COR-L47 (cell line): ENCODE results near the gene EPX.
"Not testable (repeated sequence)": the region's sequence is repeated elsewhere in the genome, so short reads cannot be mapped to it uniquely, and the experiment has no call there.

Source experiments
- DNase-seq: peaks from one replicate; lab custom pipeline; 2025; lab: John Stamatoyannopoulos, UW

EPX gene

DNA sequence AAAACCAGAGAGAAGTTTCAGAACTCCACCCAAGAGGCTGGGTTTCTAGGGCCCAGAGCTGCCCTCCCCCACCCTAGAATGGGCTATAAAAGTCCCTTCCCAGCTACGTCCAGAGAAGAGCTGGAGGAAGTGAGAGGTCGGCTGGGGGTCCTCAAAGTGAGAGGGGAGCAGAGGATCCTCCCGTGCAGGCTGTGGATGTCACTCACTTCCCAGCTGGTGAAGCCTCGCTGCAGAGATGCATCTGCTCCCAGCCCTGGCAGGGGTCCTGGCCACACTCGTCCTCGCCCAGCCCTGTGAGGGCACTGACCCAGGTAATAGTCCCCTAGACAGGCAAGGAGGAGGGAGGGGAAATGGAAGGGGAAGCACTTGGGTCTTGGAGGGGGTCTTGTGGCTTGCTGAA lies at the start of gene EPX:
Gene EPX, plus strand, starts transcription at position 115 of the 400 bp plus-strand sequence. Its CDS starts 121 bp downstream, at position 236.
- no peak for DNase-seq

GRCh38 chr17:58143335-58143734 lies 49.2 kb upstream of the EPX start:
- not testable (repeated sequence) for DNase-seq

GRCh38 chr17:58144801-58145200 lies 47.7 kb upstream of the EPX start:
- DNase-seq: no peak

GRCh38 chr17:58147930-58148434 lies 44.5 kb upstream of the EPX start, which contains the start of gene OR4D1:
Gene OR4D1 (plus strand): TSS chr17:58148384. CDS start chr17:58155154, 6,770 bp downstream.
- DNase-seq: no peak

- no peak for DNase-seq
Observed at GRCh38 chr17:58148609-58149008, 43.9 kb upstream of the EPX start.

GRCh38 chr17:58150394-58150793 lies 42.1 kb upstream of the EPX start:
- DNase-seq: no peak

- DNase-seq: no peak
Observed at GRCh38 chr17:58153046-58153445, 39.5 kb upstream of the EPX start.

DNA sequence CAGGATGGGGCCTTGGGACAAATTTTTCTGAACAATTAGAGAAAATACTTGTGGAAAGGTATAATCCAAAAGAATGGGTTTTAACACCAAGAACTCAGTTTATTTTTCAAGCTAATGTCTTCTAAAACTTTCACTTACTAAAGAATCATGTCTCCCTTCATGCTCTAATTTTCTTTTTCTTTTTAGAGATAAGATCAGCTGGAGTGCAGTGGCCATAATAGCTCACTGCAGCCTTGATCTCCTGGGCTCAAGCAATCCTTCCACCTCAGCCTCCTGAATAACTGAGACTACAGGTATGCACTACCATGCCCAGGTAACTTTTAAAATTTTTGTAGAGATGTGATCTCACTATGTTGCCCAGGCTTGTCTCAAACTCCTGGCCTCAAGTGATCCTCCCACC lies 38.9 kb upstream of the EPX start:
- DNase-seq: no peak

DNA sequence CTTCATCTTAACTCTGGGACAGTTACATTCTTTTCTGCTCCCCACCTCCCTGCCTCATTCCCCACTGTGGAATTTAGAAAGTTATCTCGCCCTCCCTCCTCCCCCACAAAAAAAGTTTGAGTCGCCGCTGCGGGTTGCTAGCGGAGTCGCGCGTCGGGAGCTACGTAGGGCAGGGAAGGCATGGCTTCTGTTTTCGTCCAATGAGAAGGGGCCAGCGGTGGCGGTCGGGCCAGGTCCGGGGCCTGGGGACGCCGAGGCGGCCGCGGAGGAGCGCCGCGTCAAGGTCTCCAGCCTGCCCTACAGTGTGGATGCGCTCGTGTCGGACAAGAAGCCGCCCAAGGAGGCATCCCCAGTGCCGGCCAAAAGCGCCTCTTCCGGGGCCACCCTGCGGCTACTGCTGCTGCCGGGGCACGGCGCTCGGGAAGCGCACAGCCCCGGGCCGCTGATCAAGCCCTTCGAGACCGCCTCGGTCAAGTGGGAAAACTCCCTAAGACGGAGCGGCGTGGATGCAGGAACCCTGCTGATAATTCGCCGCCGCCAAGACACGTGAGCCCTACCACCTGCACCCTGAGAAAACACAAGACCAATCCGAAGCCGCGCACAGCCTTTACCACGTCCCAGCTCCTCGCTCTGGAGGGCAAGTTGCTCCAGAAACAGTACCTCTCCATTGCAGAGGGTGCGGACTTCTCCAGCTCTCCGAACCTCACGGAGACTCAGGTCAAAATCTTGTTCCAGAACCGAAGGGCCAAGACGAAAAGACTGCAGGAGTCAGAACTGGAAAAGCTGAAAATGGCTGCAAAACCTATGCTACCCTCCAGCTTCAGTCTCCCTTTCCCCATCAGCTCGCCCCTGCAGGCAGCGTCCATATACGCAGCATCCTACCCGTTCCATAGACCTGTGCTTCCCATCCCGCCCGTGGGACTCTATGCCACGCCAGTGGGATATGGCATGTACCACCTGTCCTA lies 35.4 kb upstream of the EPX start:
- no peak for DNase-seq

GRCh38 chr17:58158181-58158580 lies 34.3 kb upstream of the EPX start:
- DNase-seq: no peak

- no peak for DNase-seq
Observed at GRCh38 chr17:58161566-58161965, 31.0 kb upstream of the EPX start.

- DNase-seq: no peak
Observed at GRCh38 chr17:58165981-58166380, 26.5 kb upstream of the EPX start.

- no peak for DNase-seq
Observed at GRCh38 chr17:58166682-58167081, 25.8 kb upstream of the EPX start, which contains the start of gene OR4D2. Gene OR4D2 (plus strand): TSS chr17:58166982. CDS start chr17:58169656, 2,674 bp downstream.

- no peak for DNase-seq
Observed at GRCh38 chr17:58170622-58171021, 21.9 kb upstream of the EPX start.

- peak; percentile 2 for DNase-seq
Observed at GRCh38 chr17:58172369-58173071, 20.0 kb upstream of the EPX start.

- DNase-seq: no peak
Observed at GRCh38 chr17:58174871-58175270, 17.7 kb upstream of the EPX start.

- no peak for DNase-seq
Observed at GRCh38 chr17:58176200-58176599, 16.3 kb upstream of the EPX start.

DNA sequence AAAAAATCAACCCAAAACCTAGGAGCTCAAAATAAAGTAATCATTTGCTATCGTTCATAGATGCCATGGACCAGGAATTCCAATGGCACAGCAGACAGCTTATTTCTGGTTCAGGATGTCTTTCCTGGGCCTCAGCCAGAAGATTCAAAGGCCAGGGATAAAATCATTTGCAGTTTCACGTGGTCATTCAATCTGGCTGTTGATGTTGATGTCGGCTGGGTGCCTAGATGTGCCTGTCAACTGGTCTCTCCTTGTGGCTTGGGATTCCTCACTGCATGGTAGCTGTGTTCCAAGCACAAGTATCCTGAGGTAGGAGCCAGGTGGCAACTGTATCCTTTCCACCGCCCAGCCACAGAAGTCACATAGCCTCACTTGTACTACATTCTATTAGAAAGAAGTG lies 10.7 kb upstream of the EPX start:
- DNase-seq: no peak

GRCh38 chr17:58183514-58183913 lies 9.0 kb upstream of the EPX start:
- no peak for DNase-seq

- no peak for DNase-seq
Observed at GRCh38 chr17:58184308-58184985, 8.1 kb upstream of the EPX start.

DNA sequence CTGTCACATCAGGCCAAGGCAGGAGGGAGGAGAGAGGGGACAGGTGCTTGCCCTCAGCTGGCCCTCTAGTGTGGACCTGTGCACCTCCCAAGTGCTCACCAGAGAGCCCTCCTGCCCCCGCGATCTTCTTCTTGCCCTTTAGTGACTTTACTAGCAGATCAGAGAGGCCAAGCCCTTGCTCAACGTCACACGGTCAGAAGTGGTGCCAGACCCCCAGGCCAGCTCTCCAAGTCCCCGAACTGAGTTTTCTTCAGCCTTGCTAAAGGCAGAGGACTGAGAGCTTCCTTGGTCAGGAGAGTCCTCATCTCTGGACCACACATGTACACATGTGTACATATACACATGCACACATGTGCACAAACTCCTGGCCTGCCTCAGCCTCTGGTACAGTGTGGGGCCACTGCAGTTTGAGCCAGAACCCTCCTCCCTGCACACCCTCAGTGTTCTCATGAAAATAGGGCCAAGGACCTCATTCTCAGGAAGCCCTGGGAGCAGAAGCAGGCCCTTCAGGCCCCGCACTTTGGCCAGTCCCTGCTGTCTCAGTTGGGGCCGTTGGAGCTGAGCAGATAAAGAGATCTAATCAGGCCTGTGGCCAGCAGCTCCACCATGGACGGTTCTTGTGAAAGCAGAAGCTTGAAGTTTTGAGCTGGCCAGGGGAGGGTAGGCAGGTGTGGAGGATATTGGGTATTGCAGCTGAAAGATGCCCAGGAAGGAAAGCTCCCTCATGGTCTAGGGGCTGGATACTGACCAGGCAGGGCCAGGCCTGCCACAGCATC lies 7.4 kb upstream of the EPX start:
- DNase-seq: no peak
